ENCODE results near the gene CROT.
A peak's percentile ranks its signal among the peaks of the same experiment; 100 is the strongest.

Gene CROT

DNA sequence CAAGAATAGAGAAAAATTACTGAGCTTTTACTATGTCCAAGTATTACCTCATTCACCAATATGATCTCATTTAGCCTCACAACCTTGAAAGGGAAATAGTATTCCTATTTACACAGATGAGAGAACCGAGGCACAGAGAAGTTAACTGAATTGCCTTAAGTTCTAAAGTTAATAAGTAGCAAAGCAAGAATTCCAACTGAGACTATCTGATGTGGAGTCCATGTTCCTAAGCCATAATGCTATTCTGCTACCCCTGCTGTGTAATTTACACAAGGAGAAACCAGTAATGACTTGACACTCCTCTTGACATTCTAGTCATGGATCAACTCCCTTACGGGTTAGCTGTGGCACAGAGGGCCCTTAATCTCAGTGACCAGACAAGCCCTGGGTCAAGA lies 69.3 kb downstream of the CROT start:
- DNase-seq (ENCODE audit: low read depth): no peak

DNA sequence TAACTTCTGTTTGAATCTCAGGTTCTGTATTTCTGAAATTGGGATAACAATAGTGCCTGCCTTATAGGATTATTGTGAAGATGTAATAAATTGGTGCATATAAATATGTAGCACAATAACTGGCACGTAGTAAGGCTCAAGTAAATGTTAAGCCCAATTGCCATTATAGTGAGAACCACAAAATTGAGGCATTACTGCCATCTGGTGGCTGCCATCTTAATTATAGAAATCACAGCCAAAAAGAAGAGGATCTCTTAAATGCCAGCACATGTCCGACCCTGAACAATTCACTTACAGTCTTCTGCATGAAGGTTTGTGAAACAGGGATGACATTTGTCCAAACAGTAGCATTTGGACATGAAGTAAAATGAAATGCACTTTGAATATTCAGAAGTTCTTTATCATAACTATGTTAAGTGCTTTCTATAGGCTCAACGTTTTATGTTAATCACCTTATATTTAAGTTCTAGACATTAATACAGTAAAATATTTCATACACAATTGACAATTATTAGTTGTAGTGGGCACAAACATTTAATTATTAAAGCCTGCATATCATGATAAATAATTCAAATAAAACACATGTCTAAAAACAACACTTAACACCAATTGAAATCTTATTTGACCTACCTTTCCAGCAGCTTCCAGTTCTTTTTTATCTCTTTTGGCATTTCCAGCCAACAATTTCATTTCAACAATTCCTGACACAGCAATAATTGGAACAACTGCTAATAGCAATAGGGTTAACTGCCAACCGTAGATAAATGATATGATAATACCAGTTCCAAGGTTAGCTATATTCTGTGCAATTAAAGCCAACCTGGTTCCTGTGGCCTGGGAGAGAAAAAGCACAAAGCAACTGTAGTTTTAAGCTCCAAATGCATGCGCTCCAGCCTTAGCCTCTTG lies 71.5 kb downstream of the CROT start:
- DNase-seq (ENCODE audit: low read depth): peak; percentile 42

DNA sequence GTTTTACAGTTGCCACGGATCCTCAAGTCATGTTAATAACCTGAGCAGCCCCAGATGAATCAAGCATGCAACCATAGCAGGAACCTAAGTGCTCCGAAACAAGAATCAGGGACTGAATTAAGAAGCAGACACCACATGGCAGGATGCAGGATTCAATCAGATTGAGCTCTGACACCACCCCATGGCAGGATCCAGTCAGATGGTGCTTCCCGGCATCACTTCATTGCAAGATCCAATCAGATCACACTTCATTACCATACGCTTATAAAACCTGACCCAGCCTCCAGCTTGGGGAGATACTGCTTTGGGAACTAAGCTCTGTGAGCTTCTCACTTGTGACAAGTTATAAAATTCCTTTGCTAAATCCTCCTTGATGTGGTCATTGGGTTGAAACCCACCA lies 74.7 kb downstream of the CROT start:
- no peak for DNase-seq (ENCODE audit: low read depth)

DNA sequence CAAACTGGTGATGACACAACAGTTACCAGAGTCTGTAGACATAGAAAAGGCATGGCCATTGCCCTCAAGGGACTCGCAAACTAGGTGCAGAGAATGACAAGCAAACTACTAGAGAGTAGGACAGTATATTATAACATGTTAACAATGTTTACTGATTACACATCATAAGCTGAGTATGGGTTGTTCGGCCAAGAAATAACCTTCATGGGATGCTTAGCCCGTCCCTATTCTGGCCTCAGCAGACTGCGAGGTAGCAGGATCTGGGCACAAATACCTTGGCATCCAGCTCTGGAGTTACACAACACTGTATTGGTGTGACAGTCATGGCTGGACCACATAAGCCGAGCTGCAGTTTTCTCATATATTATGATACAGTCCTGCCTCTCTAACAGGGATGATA lies 78.6 kb downstream of the CROT start:
- DNase-seq (ENCODE audit: low read depth): no peak

DNA sequence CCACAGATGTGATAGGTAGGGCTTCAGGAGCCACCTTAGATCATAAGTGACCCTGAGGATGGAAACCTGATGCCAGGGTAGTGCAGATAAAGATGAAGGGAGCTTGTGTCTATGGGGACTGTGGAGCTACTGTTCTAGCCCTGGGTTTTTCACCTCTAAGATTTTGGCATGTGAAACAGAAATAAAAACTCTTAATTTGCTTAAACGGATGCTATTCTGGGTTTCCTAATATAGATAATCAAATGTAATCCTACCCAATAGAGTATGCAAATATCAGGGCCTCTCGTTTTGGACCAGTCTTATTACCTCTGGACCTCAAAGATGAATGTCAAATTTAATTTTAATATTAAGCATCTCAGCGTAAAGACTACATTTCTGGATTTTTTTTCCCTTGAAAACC lies 80.7 kb downstream of the CROT start:
- DNase-seq (ENCODE audit: low read depth): no peak

DNA sequence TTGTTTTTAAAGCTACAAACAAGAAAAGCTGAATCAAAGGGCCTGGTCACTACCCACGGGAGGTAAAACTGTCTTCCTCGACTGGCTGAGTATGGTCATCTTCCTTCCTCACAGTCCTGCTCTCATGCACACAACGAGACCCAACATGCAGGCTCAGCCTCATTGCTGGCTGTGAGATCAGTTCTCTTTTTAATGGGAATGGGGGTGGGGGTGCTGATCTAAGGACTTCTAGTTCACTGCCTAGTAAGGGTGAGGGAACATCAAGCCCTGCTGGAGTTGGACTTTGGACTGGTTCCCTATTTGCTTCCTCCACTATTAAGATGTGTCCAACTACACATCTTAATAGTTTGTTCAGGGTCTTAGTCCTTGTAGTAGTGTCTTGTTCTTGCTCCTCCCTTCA lies 81.8 kb downstream of the CROT start:
- no peak for DNase-seq (ENCODE audit: low read depth)

DNA sequence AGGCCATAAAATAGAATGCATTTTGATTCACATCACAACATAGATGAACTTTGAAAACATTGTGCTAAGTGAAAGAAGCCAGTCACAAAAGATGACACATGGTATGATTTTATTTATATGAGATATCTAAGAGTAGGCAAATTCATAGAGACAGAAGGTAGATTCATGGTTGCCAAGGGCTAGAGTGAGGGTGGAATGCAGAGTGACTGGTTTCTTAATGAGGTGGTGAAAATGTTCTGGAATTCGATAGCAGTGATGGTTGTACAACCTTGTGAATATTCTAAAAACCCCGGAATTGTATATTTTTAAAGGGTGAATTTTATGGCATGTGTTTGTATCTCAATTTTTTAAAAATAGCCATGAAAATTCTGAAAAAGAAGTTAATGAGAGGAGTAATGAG lies 87.1 kb downstream of the CROT start:
- DNase-seq (ENCODE audit: low read depth): no peak

DNA sequence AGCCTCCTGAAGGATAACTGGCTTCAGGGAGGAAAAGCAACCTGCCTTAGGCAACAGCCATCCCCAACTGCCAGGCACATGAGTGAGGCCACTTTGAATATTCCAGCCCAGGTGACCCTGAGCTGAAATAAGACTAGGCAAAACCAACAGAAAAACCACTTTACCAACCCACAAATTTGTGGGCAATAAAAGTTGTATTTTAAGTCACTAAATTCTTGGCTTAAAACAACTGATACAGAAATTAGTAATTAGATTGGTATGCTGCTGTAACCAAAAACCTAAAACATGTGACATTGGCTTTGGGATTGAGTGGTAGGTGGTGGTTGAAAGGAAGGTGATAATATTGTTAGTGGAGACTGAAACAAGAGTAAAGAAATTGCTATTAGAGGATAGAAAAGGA lies 90.1 kb downstream of the CROT start:
- no peak for DNase-seq (ENCODE audit: low read depth)

DNA sequence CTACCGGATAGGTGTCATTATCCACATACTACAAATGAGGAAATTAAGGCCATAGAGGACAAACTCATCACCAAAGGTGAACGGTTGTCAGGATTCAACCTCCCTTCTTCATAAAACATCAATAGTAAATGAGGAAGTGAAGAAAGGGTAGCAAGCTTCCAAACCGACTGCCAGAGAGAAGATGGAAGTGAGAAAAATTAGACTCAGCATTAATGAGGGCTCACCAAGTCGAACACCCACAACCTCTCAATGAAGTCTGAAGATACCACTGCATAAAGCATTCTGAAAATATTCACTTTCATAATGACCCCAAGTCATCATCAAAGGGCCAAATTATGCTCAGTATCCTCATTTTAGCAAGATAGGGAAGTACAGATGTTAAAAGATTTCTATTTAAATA lies 100.4 kb downstream of the CROT start:
- DNase-seq (ENCODE audit: low read depth): no peak

DNA sequence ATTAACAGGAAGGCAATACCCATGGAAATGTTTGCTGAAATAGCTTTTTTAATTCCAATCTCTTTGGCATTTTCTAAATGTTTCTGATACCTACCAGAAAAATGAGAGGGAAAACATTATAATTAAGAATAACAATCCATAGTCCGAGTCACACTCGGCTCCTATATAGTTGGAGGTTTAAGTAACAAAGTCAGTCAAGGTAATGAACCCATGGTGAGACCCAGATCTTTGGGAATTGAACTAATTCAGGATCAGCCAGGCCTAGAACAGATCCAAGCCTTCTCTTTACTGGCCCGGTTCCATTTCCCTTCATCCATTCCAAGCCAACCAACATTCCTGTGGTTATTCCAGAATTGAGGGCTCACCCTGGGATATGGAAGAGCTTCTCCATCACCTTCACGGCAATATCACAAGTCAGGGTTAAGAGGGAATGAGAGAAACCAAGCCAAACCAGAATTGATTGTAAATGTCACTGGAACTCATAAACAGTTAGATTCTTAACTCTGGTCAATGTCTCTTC lies 101.7 kb downstream of the CROT start:
- no peak for DNase-seq (ENCODE audit: low read depth)

DNA sequence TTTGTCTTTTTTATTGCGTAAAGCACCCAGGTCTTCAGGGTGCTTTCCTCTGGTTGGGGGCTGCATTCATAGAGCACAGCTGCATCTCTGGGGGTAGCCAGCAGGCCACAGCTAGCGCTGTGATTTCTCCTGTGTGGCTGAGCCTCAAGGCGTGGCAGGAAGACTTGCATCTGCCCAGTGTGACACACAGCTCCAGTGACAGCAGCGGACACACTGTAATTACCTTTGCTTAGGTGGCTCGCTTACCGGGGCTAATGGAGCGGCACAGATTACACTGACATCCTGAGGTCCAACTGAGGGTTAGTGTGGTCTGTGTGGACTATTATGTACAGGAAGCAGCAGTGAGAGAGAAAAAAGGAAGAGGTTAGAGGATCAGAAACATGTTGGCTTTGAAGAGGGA lies 102.9 kb downstream of the CROT start:
- DNase-seq (ENCODE audit: low read depth): no peak

Measured in stimulated activated CD8-positive, alpha-beta memory T cell treated with anti-CD3 and anti-CD28 coated beads, Interleukin-7, amount 100 ng/mL, for 24 hours (primary cell).